ENCODE data around the gene GMDS. TPM values are rescaled to one million over a fixed set of nuclear protein-coding genes. Genes with fewer than 3 reads are reported as not detected.

GMDS gene
- total and polyA plus RNA-seq, 2 experiments from 2014 or later, result 6.3 to 17.7 TPM

- Histone ChIP-seq H3K4me3 (no peak overlapping the region), H3K4me1 (ENCODE audit: low read depth) (peaks cover 5% of the 10 kb centered on the region), H3K27me3 (no peaks in the 10 kb centered on the region), H3K27ac (no peak overlapping the region), H3K9me3 (ENCODE audit: low read depth) (no peaks in the 10 kb centered on the region), H3K36me3 (no peaks in the 10 kb centered on the region)
- TF ChIP-seq CTCF (IDR thresholded peaks at IDR 0.05; ENCODE audit: low read depth, low read length), result no peak
- peak in 1 of 2 donors; percentile 15 for DNase-seq (ENCODE audit: low read depth in 1 of 2, low spot score in 1 of 2)
These were observed 524.6 kb downstream of the GMDS start for GRCh38 chr6:1720620-1721322.

- no peak overlapping the region for H3K27ac ChIP-seq
- no peaks in the 10 kb centered on the region for H3K9me3 ChIP-seq (ENCODE audit: low read depth)
- no peaks in the 10 kb centered on the region for H3K27me3 ChIP-seq
- no peaks in the 10 kb centered on the region for H3K36me3 ChIP-seq
- DNase-seq (ENCODE audit: low read depth in 1 of 2, low spot score in 1 of 2), result no peak
- no peak for TF ChIP-seq CTCF (IDR thresholded peaks at IDR 0.05; ENCODE audit: low read depth, low read length)
- no peak overlapping the region for H3K4me3 ChIP-seq
- H3K4me1 ChIP-seq (ENCODE audit: low read depth), result peaks cover 5% of the 10 kb centered on the region
These were observed 525.5 kb downstream of the GMDS start for GRCh38 chr6:1719922-1720321.

- H3K27ac ChIP-seq, result no peak overlapping the region
- no peaks in the 10 kb centered on the region for H3K4me1 ChIP-seq (ENCODE audit: low read depth)
- no peaks in the 10 kb centered on the region for H3K27me3 ChIP-seq
- no peak overlapping the region for H3K4me3 ChIP-seq
- no peaks in the 10 kb centered on the region for H3K9me3 ChIP-seq (ENCODE audit: low read depth)
- no peak for TF ChIP-seq CTCF (IDR thresholded peaks at IDR 0.05; ENCODE audit: low read depth, low read length)
- DNase-seq (ENCODE audit: low read depth in 1 of 2, low spot score in 1 of 2), result no peak
- H3K36me3 ChIP-seq, result no peaks in the 10 kb centered on the region
These were observed 528.5 kb downstream of the GMDS start for GRCh38 chr6:1716868-1717267.

- no peak for DNase-seq (ENCODE audit: low read depth in 1 of 2, low spot score in 1 of 2)
- Histone ChIP-seq H3K9me3 (ENCODE audit: low read depth) (no peaks in the 10 kb centered on the region), H3K4me3 (no peak overlapping the region), H3K4me1 (ENCODE audit: low read depth) (no peaks in the 10 kb centered on the region), H3K27ac (no peak overlapping the region), H3K36me3 (no peaks in the 10 kb centered on the region), H3K27me3 (no peaks in the 10 kb centered on the region)
- no peak for TF ChIP-seq CTCF (IDR thresholded peaks at IDR 0.05; ENCODE audit: low read depth, low read length)
These were observed 529.0 kb downstream of the GMDS start for GRCh38 chr6:1716396-1716795.

GRCh38 chr6:1715336-1715735, 530.1 kb downstream of the GMDS start:
- no peaks in the 10 kb centered on the region for H3K36me3 ChIP-seq
- TF ChIP-seq CTCF (IDR thresholded peaks at IDR 0.05; ENCODE audit: low read depth, low read length), result no peak
- no peak overlapping the region for H3K27ac ChIP-seq
- H3K27me3 ChIP-seq, result no peaks in the 10 kb centered on the region
- DNase-seq (ENCODE audit: low read depth in 1 of 2, low spot score in 1 of 2), result no peak
- H3K4me1 ChIP-seq (ENCODE audit: low read depth), result no peaks in the 10 kb centered on the region
- no peaks in the 10 kb centered on the region for H3K9me3 ChIP-seq (ENCODE audit: low read depth)
- no peak overlapping the region for H3K4me3 ChIP-seq
